DOHH2 (cell line): ENCODE data around the gene LBP.

Source experiments
- EZH2phosphoT487 ChIP-seq: fragments of 200-600 bp; sonication (generic); IDR thresholded peaks from 2 replicates; pipeline ENCODE4 v1.6.1; 2017; ENCODE audit warnings: borderline replicate concordance, mild to moderate bottlenecking, antibody characterized with exemption, low read length, moderate library complexity, mixed read lengths
- TF ChIP-seq, protein P1 (sequence below): fragments of 200-600 bp; sonication (generic); IDR thresholded peaks from one replicate; pipeline ENCODE4 v1.5.1; 2014; ENCODE audit warnings: antibody characterized with exemption, mild to moderate bottlenecking, low read depth, low read length; ENCODE audit not compliant: poor library complexity, severe bottlenecking

GRCh38 chr20:38358556-38358955, 12.3 kb downstream of the LBP start:
- TF ChIP-seq, protein P1, sequence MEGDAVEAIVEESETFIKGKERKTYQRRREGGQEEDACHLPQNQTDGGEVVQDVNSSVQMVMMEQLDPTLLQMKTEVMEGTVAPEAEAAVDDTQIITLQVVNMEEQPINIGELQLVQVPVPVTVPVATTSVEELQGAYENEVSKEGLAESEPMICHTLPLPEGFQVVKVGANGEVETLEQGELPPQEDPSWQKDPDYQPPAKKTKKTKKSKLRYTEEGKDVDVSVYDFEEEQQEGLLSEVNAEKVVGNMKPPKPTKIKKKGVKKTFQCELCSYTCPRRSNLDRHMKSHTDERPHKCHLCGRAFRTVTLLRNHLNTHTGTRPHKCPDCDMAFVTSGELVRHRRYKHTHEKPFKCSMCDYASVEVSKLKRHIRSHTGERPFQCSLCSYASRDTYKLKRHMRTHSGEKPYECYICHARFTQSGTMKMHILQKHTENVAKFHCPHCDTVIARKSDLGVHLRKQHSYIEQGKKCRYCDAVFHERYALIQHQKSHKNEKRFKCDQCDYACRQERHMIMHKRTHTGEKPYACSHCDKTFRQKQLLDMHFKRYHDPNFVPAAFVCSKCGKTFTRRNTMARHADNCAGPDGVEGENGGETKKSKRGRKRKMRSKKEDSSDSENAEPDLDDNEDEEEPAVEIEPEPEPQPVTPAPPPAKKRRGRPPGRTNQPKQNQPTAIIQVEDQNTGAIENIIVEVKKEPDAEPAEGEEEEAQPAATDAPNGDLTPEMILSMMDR, result no peak
- no peak for TF ChIP-seq EZH2phosphoT487
